Measurements from ENCODE around the gene DYNLT5. TPM values are rescaled to one million over a fixed set of nuclear protein-coding genes. Genes with fewer than 3 reads are reported as not detected.

Gene DYNLT5
- total RNA-seq, 1 experiment from 2014 or later, result not detected

DNA sequence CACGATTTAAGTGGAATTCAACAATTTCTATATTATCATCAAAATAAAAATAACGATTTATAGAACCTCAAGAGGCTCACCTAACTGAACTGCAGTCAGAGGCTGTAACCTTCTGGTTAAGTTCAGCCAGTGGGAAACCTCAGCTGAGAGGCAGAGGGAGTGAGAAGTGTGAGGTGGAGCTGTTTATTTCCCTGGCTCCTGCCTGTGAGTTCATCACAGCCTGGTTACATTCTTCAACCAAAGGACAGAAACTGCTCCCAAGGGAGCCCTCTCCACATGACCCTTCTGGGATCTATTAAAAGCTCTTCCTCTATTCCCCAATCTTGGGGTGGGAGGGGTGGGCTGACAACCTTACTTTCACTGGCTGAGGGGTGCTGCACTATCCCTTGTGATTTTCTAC, 22.2 kb downstream of the DYNLT5 start:
- BruUV-seq (replicated peaks), result no TSS peak
- no peaks in the 10 kb centered on the region for H3K4me1 ChIP-seq (ENCODE audit: control insufficient read depth in 1 of 2, insufficient read depth in 2 of 2, low read length in 2 of 2)
- no peaks in the 10 kb centered on the region for H3K79me2 ChIP-seq (ENCODE audit: insufficient read depth, low read length)
- DNase-seq (ENCODE audit: low read depth, low spot score) (no peak), ATAC-seq (no peak)
- H3K9ac ChIP-seq (ENCODE audit: low read length), result no peak overlapping the region
- ChIA-PET POLR2A (no interaction called here), RAD21 (ENCODE audit: low non-redundant PET in 1 of 2, low total read pairs in 2 of 2, uncharacterized antibody in 2 of 2, unreplicated experiment in 2 of 2) (no interaction called here), CTCF (interaction anchor here (1.6 kb wide), 1 partner anchor 9 kb away, joined by 4 read pairs; no protein-coding TSS in a partner anchor)
- H3K27ac ChIP-seq (ENCODE audit: low read depth, low read length), result no peak overlapping the region
- no peak overlapping the region for H3K4me3 ChIP-seq (replicated peaks in 1 of 2; ENCODE audit: low read depth in 1 of 2, low read length in 2 of 2)
- no peaks in the 10 kb centered on the region for H3K9me2 ChIP-seq (ENCODE audit: insufficient read depth)
- intact Hi-C loops (cut with micrococcal nuclease), result no loop called here
- H3K27me3 ChIP-seq (ENCODE audit: insufficient read depth, low read length), result no peaks in the 10 kb centered on the region
- H2AFZ ChIP-seq (ENCODE audit: low read depth, low read length, poor library complexity, severe bottlenecking), result no peak overlapping the region
- TF ChIP-seq FOSL1 (IDR thresholded peaks at IDR 0.05; ENCODE audit: low read depth) (no peak), EZH2 (IDR thresholded peaks at IDR 0.05) (no peak), SP1 (IDR thresholded peaks at IDR 0.05; ENCODE audit: low read depth) (no peak), ELF1 (IDR thresholded peaks at IDR 0.05; ENCODE audit: borderline replicate concordance, low read depth) (no peak)
- TF ChIP-seq, protein P1, sequence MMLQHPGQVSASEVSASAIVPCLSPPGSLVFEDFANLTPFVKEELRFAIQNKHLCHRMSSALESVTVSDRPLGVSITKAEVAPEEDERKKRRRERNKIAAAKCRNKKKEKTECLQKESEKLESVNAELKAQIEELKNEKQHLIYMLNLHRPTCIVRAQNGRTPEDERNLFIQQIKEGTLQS (IDR thresholded peaks at IDR 0.05), result no peak
- TF ChIP-seq, protein P2, sequence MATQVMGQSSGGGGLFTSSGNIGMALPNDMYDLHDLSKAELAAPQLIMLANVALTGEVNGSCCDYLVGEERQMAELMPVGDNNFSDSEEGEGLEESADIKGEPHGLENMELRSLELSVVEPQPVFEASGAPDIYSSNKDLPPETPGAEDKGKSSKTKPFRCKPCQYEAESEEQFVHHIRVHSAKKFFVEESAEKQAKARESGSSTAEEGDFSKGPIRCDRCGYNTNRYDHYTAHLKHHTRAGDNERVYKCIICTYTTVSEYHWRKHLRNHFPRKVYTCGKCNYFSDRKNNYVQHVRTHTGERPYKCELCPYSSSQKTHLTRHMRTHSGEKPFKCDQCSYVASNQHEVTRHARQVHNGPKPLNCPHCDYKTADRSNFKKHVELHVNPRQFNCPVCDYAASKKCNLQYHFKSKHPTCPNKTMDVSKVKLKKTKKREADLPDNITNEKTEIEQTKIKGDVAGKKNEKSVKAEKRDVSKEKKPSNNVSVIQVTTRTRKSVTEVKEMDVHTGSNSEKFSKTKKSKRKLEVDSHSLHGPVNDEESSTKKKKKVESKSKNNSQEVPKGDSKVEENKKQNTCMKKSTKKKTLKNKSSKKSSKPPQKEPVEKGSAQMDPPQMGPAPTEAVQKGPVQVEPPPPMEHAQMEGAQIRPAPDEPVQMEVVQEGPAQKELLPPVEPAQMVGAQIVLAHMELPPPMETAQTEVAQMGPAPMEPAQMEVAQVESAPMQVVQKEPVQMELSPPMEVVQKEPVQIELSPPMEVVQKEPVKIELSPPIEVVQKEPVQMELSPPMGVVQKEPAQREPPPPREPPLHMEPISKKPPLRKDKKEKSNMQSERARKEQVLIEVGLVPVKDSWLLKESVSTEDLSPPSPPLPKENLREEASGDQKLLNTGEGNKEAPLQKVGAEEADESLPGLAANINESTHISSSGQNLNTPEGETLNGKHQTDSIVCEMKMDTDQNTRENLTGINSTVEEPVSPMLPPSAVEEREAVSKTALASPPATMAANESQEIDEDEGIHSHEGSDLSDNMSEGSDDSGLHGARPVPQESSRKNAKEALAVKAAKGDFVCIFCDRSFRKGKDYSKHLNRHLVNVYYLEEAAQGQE (IDR thresholded peaks at IDR 0.05; ENCODE audit: low read depth), result no peak
- no peaks in the 10 kb centered on the region for H3K36me3 ChIP-seq (ENCODE audit: control insufficient read depth in 1 of 2, insufficient read depth in 2 of 2, low read length in 2 of 2)
- no peak overlapping the region for H3K4me2 ChIP-seq (ENCODE audit: low read length)
- no peaks in the 10 kb centered on the region for H4K20me1 ChIP-seq (ENCODE audit: insufficient read depth)
- H3K9me3 ChIP-seq (ENCODE audit: control insufficient read depth in 1 of 2, insufficient read depth in 1 of 2, low read depth in 1 of 2, low read length in 2 of 2), result no peaks in the 10 kb centered on the region

DNA sequence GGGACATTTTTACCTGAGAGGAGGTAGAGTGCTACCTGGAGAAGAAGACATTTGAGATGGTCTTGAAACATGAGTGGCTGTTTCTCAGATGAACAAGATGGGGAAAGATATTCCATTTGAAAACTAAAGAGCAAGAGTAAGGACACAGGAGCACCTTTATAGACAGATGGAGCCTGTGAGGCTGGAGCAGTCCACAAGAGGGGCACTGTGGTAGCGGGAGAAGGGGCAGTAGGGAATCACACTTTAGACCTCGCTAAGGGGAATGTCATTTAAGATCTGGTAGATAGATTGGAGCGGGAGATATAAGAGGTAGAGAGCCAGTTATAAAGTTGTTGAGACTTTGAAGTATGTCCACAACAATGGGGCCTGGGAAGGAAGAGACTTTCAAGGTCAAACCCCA, 23.4 kb downstream of the DYNLT5 start:
- CTCF ChIA-PET, result interaction anchor here (1.6 kb wide), 1 partner anchor 11 kb away, joined by 4 read pairs; no protein-coding TSS in a partner anchor
- no peaks in the 10 kb centered on the region for H3K9me2 ChIP-seq (ENCODE audit: insufficient read depth)
- RAD21 ChIA-PET (ENCODE audit: low non-redundant PET in 1 of 2, low total read pairs in 2 of 2, uncharacterized antibody in 2 of 2, unreplicated experiment in 2 of 2), result no interaction called here
- no peaks in the 10 kb centered on the region for H3K9me3 ChIP-seq (ENCODE audit: control insufficient read depth in 1 of 2, insufficient read depth in 1 of 2, low read depth in 1 of 2, low read length in 2 of 2)
- H3K27ac ChIP-seq (ENCODE audit: low read depth, low read length), result no peak overlapping the region
- no peaks in the 10 kb centered on the region for H3K79me2 ChIP-seq (ENCODE audit: insufficient read depth, low read length)
- POLR2A ChIA-PET, result no interaction called here
- no peaks in the 10 kb centered on the region for H3K36me3 ChIP-seq (ENCODE audit: control insufficient read depth in 1 of 2, insufficient read depth in 2 of 2, low read length in 2 of 2)
- H3K9ac ChIP-seq (ENCODE audit: low read length), result no peak overlapping the region
- intact Hi-C loops (cut with micrococcal nuclease), result no loop called here
- no peaks in the 10 kb centered on the region for H3K4me1 ChIP-seq (ENCODE audit: control insufficient read depth in 1 of 2, insufficient read depth in 2 of 2, low read length in 2 of 2)
- ATAC-seq (no peak), DNase-seq (ENCODE audit: low read depth, low spot score) (no peak)
- H2AFZ ChIP-seq (ENCODE audit: low read depth, low read length, poor library complexity, severe bottlenecking), result no peak overlapping the region
- no peaks in the 10 kb centered on the region for H3K27me3 ChIP-seq (ENCODE audit: insufficient read depth, low read length)
- no peak overlapping the region for H3K4me3 ChIP-seq (replicated peaks in 1 of 2; ENCODE audit: low read depth in 1 of 2, low read length in 2 of 2)
- BruUV-seq (replicated peaks), result no TSS peak
- H4K20me1 ChIP-seq (ENCODE audit: insufficient read depth), result no peaks in the 10 kb centered on the region
- no peak overlapping the region for H3K4me2 ChIP-seq (ENCODE audit: low read length)
- TF ChIP-seq YY1 (IDR thresholded peaks at IDR 0.05; ENCODE audit: extremely low read depth, insufficient replicate concordance, low read depth, low read length) (no peak), TCF7L2 (IDR thresholded peaks at IDR 0.05; ENCODE audit: borderline replicate concordance, extremely low read depth, insufficient read depth, insufficient read length) (no peak)
- TF ChIP-seq, protein P2 (IDR thresholded peaks at IDR 0.05; ENCODE audit: low read depth), result no peak
- TF ChIP-seq, protein P1 (IDR thresholded peaks at IDR 0.05), result no peak

All from HCT116 (cell line).